Stomach (tissue), 4 donors: ENCODE data around the gene FSTL4.

ENCODE experiments used
- EP300 ChIP-seq: sonication (generic); formaldehyde crosslinking; IDR thresholded peaks from one replicate; pipeline ENCODE4 v1.6.1; 2017; ENCODE audit warnings: antibody characterized with exemption
- TF ChIP-seq, protein P1 (sequence below), 7 experiments: fragments of 450-650 bp in 4 of 7; fragments of 200-600 bp in 3 of 7; sonication (generic) in 3 of 7; IDR thresholded peaks; one replicate each; pipeline ENCODE4 v1.5.1; 2016 to 2019; ENCODE audit warnings: antibody characterized with exemption in 7 of 7, control low read depth in 2 of 7, mild to moderate bottlenecking in 1 of 7

DNA sequence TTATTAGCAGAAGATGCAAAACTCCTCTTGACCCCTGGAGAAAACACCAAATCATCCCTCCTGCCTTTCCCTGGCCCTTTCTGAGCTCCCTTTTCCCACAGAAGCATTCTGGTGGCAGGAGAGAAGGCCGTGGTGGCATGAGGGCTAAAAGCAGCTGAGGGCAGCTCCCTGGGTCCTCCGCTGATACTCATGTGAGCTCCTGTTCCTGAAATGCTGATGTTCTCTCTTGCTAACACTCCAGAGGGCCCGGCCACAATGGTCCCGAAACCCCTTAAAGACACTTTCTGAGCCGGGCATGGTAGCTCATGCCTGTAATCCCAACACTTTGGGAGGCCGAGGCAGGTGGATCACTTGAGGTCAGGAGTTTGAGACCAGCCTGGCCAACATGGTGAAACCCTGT lies 377.4 kb downstream of the FSTL4 start:
- TF ChIP-seq, protein P1, sequence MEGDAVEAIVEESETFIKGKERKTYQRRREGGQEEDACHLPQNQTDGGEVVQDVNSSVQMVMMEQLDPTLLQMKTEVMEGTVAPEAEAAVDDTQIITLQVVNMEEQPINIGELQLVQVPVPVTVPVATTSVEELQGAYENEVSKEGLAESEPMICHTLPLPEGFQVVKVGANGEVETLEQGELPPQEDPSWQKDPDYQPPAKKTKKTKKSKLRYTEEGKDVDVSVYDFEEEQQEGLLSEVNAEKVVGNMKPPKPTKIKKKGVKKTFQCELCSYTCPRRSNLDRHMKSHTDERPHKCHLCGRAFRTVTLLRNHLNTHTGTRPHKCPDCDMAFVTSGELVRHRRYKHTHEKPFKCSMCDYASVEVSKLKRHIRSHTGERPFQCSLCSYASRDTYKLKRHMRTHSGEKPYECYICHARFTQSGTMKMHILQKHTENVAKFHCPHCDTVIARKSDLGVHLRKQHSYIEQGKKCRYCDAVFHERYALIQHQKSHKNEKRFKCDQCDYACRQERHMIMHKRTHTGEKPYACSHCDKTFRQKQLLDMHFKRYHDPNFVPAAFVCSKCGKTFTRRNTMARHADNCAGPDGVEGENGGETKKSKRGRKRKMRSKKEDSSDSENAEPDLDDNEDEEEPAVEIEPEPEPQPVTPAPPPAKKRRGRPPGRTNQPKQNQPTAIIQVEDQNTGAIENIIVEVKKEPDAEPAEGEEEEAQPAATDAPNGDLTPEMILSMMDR (IDR thresholded peaks at IDR 0.05), result no peak
- no peak for TF ChIP-seq EP300
